HG02840 (cell line): ENCODE measurements around the gene C5orf46.
"Not testable (repeated sequence)": the region's sequence is repeated elsewhere in the genome, so short reads cannot be mapped to it uniquely, and the experiment has no call there.

Experiments used
- ATAC-seq: cut with Tn5 transposase; IDR thresholded peaks from one replicate; pipeline ENCODE4 v1.9.1; 2021; ENCODE audit warnings: mild to moderate bottlenecking, moderate library complexity, moderate number of reproducible peaks; ENCODE audit not compliant: unreplicated experiment, low FRiP score

Gene C5orf46

GRCh38 chr5:147898875-147899401 is 7.4 kb downstream of the C5orf46 start:
- ATAC-seq: no peak

GRCh38 chr5:147895864-147896263 is 10.5 kb downstream of the C5orf46 start:
- ATAC-seq: no peak

- ATAC-seq: no peak
Measured at GRCh38 chr5:147893820-147894219, 12.5 kb downstream of the C5orf46 start.

GRCh38 chr5:147892696-147893296 is 13.5 kb downstream of the C5orf46 start:
- ATAC-seq: no peak

- ATAC-seq: no peak
Measured at GRCh38 chr5:147887930-147888329, 18.4 kb downstream of the C5orf46 start.

- ATAC-seq: no peak
Measured at GRCh38 chr5:147887026-147887627, 19.2 kb downstream of the C5orf46 start.

- ATAC-seq: no peak
Measured at GRCh38 chr5:147882586-147883313, 23.6 kb downstream of the C5orf46 start.

- ATAC-seq: no peak
Measured at GRCh38 chr5:147880487-147880886, 25.9 kb downstream of the C5orf46 start.

- ATAC-seq: no peak
Measured at GRCh38 chr5:147879784-147880183, 26.6 kb downstream of the C5orf46 start.

GRCh38 chr5:147878066-147878759 is 28.1 kb downstream of the C5orf46 start, which contains the start of gene SCGB3A2:
TSS of gene SCGB3A2 (plus strand) at chr5:147878711. CDS start at chr5:147878804, 93 bp downstream.
- no peak for ATAC-seq

- no peak for ATAC-seq
Measured at GRCh38 chr5:147876626-147877025, 29.7 kb downstream of the C5orf46 start.

- no peak for ATAC-seq
Measured at GRCh38 chr5:147876141-147876540, 30.2 kb downstream of the C5orf46 start.

GRCh38 chr5:147874910-147875367 is 31.4 kb downstream of the C5orf46 start:
- no peak for ATAC-seq

- ATAC-seq: not testable (repeated sequence)
Measured at GRCh38 chr5:147874118-147874875, 32.0 kb downstream of the C5orf46 start.

GRCh38 chr5:147872744-147873435 is 33.4 kb downstream of the C5orf46 start:
- ATAC-seq: not testable (repeated sequence)

- not testable (repeated sequence) for ATAC-seq
Measured at GRCh38 chr5:147871980-147872549, 34.3 kb downstream of the C5orf46 start.

- ATAC-seq: not testable (repeated sequence)
Measured at GRCh38 chr5:147869892-147870291, 36.4 kb downstream of the C5orf46 start.

GRCh38 chr5:147869112-147869511 is 37.2 kb downstream of the C5orf46 start:
- ATAC-seq: no peak
